HS-5 (cell line): Measurements from ENCODE around the gene CFAP100.

ENCODE experiments used
- DNase-seq: peaks from one replicate; pipeline ENCODE4 v3.0.0-alpha.2; 2012; ENCODE audit warnings: low read depth

The CFAP100 gene

DNA sequence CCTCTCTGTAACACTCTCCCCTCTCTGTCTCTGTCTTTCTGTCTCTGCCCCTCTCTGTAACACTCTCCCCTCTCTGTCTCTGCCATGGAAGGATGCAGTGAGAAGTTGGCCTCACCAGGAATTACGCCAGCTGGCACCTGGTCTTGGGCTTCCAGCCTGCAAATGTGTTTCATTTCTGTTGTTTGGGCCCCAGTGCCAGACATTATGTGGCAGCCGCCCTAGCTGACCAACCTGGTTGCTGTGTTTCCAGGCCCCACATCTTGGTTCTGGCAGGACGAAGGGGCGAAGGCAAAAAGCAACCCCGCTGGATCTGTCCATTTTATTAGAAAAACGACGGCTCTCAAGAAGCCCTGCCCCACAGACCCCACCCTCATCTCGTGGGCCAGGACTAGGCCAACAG, 86.2 kb downstream of the CFAP100 start:
- DNase-seq: no peak

DNA sequence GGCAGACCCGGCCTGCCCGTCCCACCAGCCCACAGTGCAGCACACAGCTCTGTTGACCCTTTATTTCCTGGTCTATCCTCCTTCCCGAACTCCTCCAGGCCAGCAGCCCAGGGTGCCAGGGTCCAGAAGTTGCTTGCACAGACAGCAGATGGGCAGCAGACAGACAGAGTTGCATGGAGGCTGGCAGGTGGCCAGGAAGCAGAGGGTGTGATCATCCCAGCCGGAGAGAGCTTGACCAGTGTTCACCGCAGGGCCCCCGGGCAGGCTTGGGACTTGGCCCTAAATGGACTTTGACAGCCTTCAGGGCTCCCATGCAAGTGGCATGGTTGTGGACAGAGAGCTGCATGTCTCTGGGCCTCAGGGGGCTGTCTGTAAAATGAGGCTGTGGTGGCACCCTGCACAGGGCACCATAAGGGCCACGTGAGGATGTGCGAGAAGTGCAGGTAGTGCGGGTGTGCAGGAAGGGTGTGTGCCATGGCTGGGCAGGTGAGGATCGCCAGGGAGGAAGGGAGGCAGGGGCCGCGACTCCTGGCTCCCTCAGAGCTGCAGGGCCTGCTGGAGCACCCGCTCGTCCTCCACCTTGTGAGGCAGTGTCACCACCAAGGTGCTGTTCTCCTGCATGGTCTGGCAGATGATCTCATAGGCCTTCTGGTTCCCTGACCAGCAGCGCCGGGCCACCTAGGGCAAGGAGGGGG, 87.2 kb downstream of the CFAP100 start:
- no peak for DNase-seq

DNA sequence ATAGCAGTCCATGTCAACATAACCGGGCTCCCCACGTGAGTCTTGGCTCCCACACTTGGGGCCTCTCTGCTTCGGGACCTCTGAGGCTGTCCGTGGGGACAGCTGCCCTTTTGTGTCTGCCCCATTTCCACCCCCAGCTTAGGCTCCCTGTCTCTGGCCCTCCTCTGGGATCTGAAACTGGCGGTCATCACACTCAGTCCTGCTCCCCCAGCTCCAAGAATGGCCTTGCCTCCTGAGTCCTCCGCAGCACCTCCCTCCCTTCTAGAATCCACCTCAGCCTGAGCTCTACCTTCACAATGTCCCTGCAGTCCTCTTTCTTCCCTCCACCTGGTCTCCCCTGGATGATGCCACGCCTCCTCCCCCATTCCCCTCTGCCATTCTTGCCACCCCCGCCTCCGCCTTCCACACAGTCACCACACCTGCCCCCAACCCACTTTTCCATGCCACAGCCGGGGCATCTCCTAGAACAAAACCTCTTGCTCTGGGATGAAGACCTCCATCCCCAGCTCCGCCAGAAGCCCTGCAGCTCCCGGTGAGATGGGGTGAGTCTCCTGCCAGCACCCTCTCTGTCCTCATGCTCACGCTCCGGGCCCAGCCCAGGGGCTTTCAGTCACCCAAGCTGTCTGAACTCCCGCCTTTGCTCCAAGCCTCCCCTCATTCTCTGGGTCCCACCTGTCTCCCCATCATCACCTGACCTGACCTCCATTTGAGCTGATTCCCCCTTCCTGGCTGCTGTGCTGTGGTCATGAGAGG, 88.0 kb downstream of the CFAP100 start:
- DNase-seq: no peak

DNA sequence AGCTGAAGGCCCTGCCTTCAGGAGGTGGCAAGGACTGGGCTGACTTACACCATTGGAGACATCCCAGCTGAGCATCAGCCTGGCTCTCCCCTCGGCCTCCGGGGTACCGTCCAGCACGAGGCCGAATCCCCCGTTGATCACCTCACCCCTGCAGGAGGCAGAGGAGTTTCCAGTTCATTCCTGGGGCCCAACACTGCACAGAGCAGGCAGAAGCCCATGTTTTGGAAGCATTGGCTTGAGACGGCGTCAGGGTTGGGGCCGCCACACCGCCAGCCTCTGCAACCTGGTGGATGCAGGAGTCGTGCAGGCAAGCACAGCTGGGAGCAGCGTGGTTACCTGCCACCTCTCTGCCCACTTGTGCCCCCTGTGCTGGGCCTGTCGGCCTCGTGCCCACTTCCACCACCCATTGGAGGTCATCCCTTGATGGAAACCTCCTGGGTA, 88.6 kb downstream of the CFAP100 start:
- DNase-seq: no peak

DNA sequence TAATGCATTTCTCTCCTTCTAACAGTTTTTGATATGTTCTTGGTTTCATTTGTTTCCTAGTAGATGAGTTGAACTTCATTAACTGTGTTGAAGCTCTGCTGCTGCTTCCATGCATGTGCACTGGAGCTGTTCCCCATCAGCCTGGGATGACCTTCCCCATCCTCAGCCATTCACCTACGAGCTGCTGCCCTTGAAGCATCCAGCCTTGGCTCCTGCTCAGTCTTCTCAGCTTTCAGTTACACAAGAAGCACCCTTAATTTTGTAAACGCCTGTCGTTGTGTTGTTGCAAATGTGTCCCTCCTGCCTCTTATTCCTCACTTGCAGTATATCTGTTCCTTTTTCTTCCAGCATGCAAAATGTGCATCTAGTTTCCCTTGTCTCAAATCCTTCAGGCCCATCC, 89.4 kb downstream of the CFAP100 start:
- no peak for DNase-seq

DNA sequence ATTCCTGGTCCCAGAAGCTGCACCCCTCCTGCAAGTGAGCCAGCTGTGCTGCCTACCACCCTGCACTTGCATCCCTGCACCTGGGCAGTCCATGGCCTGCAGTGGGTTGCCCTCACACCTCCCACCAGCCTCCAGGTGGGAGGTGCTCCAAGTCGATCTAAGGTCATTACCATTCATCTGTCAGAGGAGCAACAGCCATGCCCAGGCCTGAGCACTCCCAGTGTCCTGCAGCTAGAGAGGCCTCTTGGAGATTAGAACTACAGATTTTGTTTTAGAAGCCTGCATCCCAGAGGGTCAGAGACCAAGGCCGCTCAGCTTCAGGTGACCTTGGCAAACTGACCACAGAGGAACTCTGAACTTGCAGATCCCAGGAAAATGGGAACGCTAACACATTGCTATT, 90.0 kb downstream of the CFAP100 start:
- DNase-seq: no peak

DNA sequence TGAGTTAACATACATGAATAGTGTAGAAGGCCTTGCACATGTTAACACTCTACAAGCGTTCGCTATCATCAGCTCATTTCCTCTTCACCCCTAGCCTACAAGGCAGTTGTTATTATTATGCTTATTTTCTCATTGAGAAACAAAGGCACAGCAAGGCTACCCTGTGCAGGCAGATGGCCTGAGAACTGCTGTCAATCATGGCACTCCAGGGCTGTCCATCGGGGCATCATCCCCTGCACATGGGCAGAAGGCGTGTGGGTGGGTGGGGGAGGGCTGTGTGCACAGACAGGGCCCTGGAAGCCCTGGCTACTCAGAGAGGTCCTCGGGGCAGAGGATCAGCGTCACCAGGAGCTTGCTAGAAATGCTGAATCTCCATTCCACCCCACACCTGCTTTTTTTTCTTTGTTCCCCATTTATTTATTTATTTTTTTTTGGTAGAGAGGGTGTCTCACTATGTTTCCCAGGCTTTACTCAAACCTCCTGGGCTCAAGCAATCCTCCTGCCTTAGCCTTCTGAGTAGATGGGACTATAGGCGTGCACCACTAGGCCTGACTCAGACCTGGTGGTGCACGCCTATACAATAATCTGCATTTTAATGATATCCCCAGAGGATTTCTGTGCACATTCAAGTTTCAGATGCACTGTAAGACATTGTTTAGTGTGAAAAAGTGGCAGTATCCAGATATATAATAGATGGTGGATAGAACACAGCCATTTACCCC, 90.6 kb downstream of the CFAP100 start:
- no peak for DNase-seq

DNA sequence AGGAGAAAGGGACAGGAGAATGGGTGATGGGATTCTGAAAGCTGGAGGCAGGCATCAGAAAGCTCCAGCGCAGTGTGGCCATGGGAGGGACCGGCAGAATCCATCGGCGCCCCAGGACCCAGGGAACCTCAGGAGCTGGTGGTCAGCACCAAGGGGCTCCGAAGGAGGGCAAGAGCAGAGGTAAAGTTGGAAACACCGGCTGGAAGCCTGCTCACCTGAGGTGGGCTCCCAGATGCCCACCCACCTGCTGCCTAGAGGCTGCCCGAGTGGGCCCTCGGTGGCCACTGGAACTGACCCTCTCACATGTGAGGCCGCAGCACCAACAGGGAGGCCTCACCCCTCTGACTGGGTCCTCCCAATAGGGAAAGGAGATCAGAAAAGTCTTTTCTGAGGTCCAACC, 91.2 kb downstream of the CFAP100 start:
- no peak for DNase-seq
